NCI-H1694 treated with DMSO at 0.1 percent for 48 hours (cell line): Measurements from ENCODE around the gene BLTP3B.

Experiments
- DNase-seq: peaks from one replicate; lab custom pipeline; 2025; lab: John Stamatoyannopoulos, UW

Gene BLTP3B

GRCh38 chr12:100164153-100164704 is 21.6 kb upstream of the BLTP3B start:
- DNase-seq, result no peak

- DNase-seq, result peak; percentile 84
Measured at GRCh38 chr12:100163416-100164152, 20.9 kb upstream of the BLTP3B start.

- no peak for DNase-seq
Measured at GRCh38 chr12:100159391-100160104, 16.9 kb upstream of the BLTP3B start.

- no peak for DNase-seq
Measured at GRCh38 chr12:100158535-100158934, 15.9 kb upstream of the BLTP3B start.

GRCh38 chr12:100157427-100157821 is 14.8 kb upstream of the BLTP3B start:
- no peak for DNase-seq

GRCh38 chr12:100156731-100157426 is 14.2 kb upstream of the BLTP3B start:
- no peak for DNase-seq

- DNase-seq, result no peak
Measured at GRCh38 chr12:100154474-100155247, 12.0 kb upstream of the BLTP3B start.

- no peak for DNase-seq
Measured at GRCh38 chr12:100153131-100153530, 10.5 kb upstream of the BLTP3B start.

- no peak for DNase-seq
Measured at GRCh38 chr12:100151769-100152168, 9.1 kb upstream of the BLTP3B start.

- no peak for DNase-seq
Measured at GRCh38 chr12:100146252-100146651, 3.6 kb upstream of the BLTP3B start.

GRCh38 chr12:100145643-100146042 is 3.0 kb upstream of the BLTP3B start:
- DNase-seq, result no peak

- peak; percentile 73 for DNase-seq
Measured at GRCh38 chr12:100141998-100142850, 450 bp downstream of the BLTP3B start.

- peak; percentile 73 for DNase-seq
Measured at GRCh38 chr12:100141666-100141997, 1.0 kb downstream of the BLTP3B start.

GRCh38 chr12:100138803-100139098 is 3.9 kb downstream of the BLTP3B start:
- no peak for DNase-seq

- peak; percentile 3 for DNase-seq
Measured at GRCh38 chr12:100138048-100138802, 4.4 kb downstream of the BLTP3B start.

- DNase-seq, result no peak
Measured at GRCh38 chr12:100133200-100133599, 9.5 kb downstream of the BLTP3B start.

GRCh38 chr12:100128512-100128908 is 14.2 kb downstream of the BLTP3B start:
- DNase-seq, result peak; percentile 11

- DNase-seq, result no peak
Measured at GRCh38 chr12:100127766-100128511, 14.7 kb downstream of the BLTP3B start.

- DNase-seq, result no peak
Measured at GRCh38 chr12:100123316-100124095, 19.2 kb downstream of the BLTP3B start.
